Breast epithelium (tissue), 3 donors: ENCODE data around the gene LYST.

Experiments used
- POLR2A ChIP-seq: fragments of 450-650 bp; IDR thresholded peaks from one replicate; pipeline ENCODE4 v1.6.1; 2016; ENCODE audit warnings: antibody characterized with exemption, mild to moderate bottlenecking, moderate library complexity
- TF ChIP-seq, protein P1 (sequence below), 3 donors: fragments of 450-650 bp; IDR thresholded peaks; one replicate each; pipeline ENCODE4 v1.5.1; 2016 to 2017; ENCODE audit warnings: antibody characterized with exemption in 3 of 3, mild to moderate bottlenecking in 3 of 3, moderate library complexity in 3 of 3

DNA sequence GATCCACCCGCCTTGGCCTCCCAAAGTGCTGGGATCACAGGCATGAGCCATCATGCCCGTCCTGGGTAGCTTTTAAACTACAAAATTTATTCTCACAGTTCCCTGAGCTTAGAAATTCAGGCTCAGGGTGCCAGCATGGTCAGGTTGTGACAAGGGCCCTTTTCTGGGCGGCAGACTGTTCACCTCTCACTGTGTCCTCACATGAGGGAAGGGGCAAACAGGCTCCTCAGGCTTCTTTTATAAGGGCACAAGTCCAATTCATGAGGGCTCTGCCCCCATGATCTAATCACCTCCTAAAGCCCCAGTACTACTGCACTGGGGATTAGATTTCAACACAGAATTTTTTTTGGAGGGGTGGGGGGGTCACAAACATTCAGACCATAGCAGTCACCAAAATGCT is 253.9 kb downstream of the LYST start:
- TF ChIP-seq POLR2A: no peak
- TF ChIP-seq, protein P1, sequence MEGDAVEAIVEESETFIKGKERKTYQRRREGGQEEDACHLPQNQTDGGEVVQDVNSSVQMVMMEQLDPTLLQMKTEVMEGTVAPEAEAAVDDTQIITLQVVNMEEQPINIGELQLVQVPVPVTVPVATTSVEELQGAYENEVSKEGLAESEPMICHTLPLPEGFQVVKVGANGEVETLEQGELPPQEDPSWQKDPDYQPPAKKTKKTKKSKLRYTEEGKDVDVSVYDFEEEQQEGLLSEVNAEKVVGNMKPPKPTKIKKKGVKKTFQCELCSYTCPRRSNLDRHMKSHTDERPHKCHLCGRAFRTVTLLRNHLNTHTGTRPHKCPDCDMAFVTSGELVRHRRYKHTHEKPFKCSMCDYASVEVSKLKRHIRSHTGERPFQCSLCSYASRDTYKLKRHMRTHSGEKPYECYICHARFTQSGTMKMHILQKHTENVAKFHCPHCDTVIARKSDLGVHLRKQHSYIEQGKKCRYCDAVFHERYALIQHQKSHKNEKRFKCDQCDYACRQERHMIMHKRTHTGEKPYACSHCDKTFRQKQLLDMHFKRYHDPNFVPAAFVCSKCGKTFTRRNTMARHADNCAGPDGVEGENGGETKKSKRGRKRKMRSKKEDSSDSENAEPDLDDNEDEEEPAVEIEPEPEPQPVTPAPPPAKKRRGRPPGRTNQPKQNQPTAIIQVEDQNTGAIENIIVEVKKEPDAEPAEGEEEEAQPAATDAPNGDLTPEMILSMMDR (IDR thresholded peaks at IDR 0.05): no peak
